Measurements from ENCODE around the gene USB1.
A peak's percentile ranks its signal among the peaks of the same experiment; 100 is the strongest.

The USB1 gene

DNA sequence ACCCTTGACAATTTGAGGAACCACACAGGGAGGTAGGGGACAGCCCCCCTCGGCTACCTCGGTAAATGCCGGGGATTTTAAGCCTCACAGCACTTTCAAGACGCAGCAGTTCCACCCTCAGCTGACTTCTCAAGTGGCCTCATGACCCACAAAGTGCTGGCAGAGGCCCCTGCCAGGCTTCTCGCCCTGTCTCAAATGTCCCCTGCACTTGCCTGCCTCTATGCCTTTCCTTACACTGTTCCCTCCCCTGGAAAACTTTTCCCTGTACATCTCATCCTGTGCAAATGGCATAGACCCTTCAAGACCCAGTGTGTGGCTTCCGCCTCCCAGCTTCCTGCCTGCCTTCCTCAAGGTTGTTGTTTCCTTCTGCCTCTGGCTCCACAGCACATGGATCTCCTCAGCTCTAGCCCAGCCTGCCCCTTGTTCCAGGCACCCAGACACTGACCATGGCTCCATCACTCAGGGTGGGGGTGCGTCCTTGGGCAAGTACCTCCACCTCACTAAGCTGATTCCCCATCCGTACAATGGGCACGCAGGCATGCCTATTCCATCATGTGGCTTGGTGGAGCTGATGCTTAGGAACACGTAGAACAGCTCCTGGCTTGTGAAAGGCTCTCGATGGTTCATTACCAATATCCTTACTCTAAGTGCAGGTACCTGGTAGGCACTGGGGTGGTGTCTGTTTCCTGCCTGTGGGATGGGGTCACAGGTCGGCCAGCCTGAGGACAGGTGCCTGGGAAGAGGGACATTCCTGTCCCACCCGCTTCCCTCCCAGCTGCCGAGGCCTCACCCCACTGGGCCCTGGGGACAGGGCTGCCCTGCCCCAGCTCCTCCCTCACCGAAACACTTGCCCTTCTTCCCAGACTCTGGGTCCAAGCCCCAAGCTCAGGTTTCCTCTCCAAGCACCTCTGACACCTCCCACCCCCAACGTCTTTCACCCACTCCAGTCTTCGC lies 48.3 kb downstream of the USB1 start:
- DNase-seq: no peak

- DNase-seq: no peak
These were observed 50.1 kb downstream of the USB1 start for GRCh38 chr16:58051296-58051695.

- DNase-seq: no peak
These were observed 50.8 kb downstream of the USB1 start for GRCh38 chr16:58051821-58052603.

- DNase-seq: no peak
These were observed 52.4 kb downstream of the USB1 start for GRCh38 chr16:58053682-58054005.

DNA sequence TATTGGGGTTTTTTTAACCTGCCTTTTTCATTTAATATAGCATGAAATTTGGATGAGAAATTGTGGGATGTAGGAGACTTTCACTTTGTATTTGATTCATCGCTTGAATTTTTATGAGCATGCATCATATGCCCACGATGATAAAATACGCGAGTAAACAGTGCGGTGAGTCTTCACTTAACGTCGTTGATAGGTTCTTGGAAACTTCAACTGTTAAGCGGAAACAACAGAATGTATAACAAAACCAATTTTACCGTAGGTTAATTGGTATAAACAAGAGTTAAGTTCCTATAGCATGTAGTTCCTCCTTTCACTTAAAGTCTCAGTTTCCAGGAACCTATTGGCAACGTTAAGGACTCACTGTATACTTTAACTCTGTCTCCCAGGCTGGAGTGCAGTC lies 53.1 kb downstream of the USB1 start:
- DNase-seq: peak; percentile 75

DNA sequence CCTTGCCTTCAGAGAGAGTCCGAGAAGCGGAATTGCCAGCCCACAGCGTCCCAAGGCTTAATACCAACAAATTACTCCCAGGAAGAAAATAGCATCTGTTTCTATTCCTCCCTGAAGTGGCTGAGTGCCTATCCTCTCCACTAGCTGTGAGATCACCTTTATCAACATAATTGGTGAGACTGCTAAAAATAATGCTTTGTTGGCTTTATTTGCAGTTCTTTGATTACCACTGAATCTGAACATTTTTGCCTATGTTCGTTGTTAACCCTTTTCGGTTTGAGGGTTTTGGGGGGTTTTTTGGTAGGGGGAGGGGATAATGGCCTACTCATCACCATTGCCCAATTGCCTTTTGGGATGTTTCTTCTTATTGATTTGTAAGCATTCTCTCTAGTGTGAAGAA lies 55.4 kb downstream of the USB1 start:
- DNase-seq: no peak

- DNase-seq: no peak
These were observed 55.9 kb downstream of the USB1 start for GRCh38 chr16:58057121-58057520.

- no peak for DNase-seq
These were observed 56.6 kb downstream of the USB1 start for GRCh38 chr16:58057784-58058183.

GRCh38 chr16:58062821-58063220 lies 61.6 kb downstream of the USB1 start:
- no peak for DNase-seq

DNA sequence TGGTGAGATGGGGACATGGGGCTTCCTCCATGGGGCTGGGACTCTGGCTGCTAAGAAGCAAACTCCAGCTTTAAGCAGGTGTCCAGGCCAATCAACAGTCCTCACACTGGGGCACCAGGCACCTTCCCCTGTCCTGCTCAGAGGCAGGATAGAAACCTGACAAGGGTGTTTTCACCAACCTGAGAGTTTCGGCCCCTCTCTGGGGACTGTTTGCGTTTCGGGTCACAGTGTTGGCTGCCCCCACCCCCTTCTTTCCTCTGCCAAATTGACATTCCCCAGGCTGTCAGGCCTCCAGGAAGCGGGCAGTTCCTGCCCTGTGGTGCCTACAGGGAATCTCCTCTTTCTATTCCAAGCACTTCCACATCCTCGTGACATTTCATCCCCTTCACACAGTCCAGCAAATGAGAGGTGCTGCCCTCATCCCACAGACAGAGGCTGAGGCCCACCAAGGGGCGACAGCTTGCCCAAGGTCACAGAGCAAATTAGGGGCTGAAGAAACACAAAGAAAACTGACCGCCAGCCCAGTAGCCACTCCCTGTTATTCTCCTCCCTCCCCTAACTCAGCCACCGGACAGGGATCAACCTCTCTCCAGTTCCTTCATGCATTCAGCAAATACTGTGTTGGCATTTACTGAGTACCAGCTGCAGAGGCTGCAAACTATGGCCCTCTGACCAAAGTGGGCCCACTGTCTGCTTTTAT lies 62.3 kb downstream of the USB1 start:
- no peak for DNase-seq

GRCh38 chr16:58070585-58070984 lies 69.4 kb downstream of the USB1 start:
- no peak for DNase-seq
